HG02981 (cell line): ENCODE results near the gene FAM118B.
A peak's percentile ranks its signal among the peaks of the same experiment; 100 is the strongest.

ENCODE experiments used
- ATAC-seq: cut with Tn5 transposase; IDR thresholded peaks from one replicate; pipeline ENCODE4 v1.9.1; 2021; ENCODE audit warnings: mild to moderate bottlenecking, moderate library complexity; ENCODE audit not compliant: unreplicated experiment

Gene FAM118B

DNA sequence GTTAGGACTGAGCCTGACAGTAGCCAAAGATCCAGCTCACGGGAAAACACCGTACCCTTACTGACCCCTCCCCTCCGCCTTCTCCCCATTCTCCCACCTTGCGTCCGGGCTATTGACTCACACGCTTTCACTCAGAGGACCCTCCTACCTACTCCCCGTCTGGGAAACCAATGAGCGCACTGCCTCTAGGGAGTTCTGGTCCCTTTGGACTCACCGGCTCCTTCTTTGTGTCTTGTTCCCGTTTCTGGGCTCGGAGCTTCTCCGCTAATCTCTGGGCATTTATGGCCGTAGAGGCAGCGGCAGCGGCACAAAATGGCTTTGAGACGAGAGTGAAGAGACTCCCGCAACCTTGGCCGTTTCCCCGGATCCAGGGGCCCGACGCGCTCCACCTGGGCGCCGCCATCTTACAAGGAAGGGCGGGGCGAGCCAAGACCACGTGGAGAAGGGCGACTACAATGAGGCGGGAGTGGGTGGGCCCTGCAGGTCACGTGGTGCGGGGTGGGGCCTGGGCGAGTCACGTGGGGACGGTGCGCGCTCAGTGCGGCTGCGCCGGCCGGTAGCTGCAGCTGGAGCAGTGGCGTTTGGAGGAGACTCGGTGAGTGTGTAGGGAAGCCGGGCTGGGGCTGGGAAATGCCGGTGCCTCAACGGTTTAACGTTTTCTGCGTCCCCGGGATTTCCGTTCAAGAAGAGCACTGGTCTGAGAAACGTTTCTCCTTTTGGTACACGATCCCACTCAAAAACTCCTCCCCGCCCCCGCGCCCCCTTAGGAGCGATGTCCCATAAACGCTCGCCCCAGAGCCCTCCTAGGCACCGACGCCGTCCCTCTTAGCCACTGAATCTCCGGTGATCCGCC is at the start of gene FAM118B, which contains the start of gene RPUSD4:
FAM118B (plus strand) TSS at position 547 of the 853 bp plus-strand sequence. CDS start 23,220 bp downstream, outside the sequence.
RPUSD4 (minus strand) TSS at position 415 of the 853 bp plus-strand sequence; CDS start at position 403, 12 bp downstream.
- ATAC-seq, result peak; percentile 93

DNA sequence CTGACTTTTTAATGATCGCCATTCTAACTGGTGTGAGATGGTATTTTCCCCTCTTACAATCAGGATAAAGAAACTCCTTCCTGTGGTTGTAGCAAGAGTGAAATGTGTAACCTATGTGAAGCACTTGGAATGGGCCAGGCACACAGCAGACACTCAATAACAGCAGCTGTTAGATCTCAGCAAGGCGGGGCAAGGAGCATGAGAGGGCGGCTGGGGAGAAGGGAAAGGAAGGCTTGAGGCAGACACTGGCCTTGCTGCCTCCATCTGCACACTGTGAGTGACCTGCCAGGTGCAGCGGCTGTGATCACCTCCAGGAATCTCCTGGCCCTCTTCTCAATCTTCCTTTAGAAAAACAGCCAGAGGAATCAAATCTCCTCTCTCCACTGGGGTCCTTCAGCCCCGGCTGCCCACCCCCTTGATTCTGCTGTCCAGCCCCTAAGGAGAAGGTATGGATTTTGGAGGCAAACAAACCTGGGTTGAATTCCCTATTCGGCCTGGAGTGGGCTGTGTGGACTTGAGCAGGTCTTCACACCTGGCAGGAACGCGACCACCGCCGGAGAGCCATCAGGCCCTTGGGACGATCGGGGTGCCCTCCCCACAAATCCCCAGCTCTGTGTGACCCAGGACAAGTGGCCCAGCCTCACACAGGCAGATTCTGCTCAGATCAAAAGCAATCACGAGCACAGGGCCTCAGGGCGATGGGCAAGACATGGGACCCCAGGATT is 49.1 kb upstream of the FAM118B start:
- ATAC-seq, result no peak

DNA sequence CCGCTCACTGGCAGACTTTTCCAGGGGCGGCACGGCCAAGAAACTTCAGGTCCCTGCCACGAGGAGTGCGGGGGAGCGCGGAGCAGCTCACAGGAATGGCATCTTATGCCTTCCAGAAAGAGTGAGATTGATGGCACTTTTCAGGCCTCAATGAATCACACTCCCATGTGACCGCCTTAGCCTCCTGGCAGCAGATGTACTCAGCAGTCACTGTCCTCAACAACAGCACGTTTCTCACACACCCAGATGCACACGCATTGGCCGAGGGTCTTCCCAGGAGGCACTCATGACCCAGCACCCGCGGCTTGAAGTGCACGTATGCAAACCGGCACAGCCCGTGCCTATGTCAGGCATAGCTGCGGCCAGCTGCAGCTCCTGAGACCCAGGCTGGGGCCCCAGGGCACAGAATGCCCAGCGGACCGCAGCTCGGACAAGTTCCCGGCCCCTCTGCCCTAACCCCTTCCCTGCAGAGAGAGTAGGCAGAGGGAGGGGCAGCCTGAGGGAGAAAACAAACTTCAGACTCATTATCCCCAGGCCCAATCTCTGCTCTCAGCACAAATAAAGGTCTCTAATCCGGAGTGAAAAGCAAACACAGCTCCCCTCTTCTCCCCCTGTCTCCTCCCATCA is 48.4 kb upstream of the FAM118B start:
- no peak for ATAC-seq

DNA sequence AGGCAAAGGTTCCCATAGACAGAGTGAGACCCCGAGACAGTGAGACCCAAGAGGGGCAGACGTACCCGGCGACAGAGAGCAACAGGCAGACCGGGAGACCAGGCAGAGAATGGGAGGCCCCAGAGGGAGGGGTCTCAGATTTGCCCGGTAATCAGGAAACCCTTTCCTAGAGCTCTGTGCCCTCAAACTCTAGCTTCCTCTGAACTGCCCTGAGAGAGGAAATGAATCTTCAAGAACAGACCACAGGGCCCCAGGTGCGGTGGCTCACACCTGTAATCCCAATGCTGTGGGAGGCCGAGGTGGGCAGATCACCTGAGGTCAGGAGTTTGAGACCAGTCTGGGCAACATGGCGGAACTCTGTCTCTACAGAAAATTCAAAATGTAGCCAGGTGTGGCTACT is 47.8 kb upstream of the FAM118B start:
- ATAC-seq, result no peak

DNA sequence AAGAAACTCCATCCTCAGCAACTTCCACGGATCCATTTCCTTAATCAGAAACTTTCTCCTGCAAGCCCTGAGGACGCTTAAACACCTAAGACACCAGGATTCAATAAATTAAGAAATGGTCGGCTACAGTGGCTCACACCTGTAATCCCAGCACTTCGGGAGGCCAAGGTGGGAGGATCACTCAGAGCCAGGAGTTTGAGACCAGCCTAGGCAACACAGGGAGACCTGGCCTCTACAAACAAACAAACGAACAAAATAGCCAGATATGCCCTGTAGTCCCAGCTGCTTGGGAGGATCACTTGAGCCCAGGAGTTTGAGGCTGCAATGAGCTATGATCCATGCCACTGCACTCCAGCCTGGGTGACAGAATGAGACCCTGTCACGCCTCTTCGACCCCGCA is 46.8 kb upstream of the FAM118B start:
- ATAC-seq, result no peak

DNA sequence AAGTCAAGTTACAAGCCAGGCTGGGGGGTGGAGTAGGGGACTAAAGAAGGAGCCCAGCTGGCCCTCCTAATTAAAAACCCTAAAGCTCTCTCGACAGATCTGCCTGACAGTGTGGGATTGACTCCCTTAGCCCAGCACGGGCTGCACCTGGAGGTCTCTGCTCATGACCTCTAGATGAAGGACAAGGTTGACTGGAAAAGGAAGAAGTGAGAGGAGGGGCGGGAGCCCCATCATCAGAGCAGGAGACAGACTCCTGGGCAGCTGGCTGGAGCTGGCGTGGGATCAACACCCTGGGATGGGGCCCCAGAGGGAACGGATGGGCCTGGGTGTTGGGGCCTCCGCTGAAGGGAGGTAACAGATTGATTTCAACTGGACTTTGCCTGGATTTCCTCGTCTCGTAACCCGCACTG is 46.3 kb upstream of the FAM118B start:
- ATAC-seq, result no peak

DNA sequence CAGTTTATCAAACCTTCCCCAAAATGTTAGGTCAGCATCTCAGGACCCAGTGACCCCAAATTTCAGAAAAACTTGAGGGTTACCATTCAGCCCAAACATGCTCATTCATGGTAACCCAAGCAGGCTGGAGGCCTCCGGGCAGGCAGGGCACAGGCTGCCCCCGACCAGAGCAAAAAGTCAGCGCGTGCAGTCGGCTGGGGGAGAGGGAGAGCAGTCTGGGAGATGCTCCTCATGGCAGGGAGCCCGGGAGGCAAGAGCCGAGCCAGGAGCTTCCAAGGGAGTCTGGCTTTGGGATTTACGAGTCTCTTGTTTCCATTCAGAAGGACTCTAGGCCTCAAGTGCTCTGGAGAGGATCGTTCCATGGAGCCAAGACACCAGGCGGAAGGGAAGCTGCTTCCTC is 45.8 kb upstream of the FAM118B start:
- no peak for ATAC-seq

DNA sequence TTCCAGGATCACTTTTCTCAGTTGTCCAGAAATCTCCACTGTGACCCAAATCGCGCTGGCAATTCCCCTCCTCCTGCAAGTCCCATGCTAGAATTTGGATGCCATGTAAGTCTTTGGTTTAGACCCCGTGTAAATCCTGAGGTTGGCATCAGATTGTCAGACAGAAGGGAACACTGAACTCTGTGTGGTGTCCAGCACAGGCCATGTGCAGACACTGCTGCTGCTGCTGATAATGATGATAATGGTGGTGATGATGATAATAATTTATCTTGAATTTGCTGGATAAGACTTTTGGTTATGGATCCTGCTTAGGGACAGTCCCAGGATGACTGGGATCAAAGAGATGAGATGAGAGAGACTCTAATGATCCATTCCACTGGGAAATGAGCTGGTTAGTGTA is 45.2 kb upstream of the FAM118B start:
- ATAC-seq, result no peak

DNA sequence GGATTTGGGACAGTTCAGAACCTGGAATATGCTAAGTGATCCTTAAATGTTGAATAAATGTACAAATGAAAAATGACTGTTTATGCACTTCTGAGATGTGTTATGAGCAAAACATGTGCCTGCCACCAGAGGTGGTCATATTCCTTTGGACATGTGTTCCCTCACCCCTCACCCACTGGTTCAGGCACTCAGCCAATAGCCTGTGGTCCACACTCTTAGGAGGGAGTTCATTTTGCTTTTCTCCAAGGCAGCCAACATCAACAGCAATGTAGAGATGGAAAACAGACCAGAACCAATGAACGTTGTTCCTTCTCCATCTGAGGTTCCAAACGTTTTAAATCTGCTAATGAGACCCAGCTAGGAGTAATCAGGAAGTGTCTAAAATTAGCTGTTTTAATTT is 44.1 kb upstream of the FAM118B start:
- no peak for ATAC-seq

DNA sequence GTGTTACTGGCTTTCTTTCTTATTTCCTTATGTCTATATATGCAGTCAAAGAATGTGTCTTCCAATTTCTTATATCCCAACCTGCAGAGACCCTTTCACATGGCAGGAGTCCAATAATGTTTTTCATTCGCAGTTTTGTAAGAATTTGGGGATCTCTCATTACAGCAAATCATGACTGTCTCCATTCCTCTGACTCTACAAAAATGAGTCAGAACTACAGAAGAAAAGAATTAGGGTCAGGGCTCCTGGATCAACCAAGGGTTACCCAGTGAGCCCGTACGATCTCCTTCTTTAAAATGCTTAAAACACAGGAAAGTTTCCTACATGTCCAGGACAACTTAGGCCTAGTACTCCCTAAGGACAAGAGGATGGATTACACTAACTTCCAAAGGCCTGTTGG is 42.3 kb upstream of the FAM118B start:
- no peak for ATAC-seq

DNA sequence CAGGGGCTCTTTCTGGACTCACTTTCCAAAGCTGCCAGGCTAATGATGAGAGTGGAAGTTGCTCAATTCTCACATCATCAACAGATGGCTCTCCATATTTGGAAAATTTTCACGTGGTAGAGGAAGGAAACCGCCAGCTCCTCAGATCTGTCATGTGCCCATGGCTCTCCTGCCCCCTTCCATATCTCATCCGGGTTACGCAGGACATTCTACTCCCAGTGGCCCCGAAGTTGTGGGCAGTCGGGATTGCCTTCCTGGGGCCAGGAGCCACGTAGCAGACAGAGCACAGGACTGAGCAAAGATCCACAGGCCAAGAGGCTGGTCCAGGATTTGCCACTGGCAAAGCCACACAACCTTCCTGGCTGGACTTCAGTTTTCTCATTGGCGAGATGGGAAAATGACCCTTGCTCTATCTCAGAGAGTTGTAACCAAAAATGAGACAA is 39.0 kb upstream of the FAM118B start:
- no peak for ATAC-seq

DNA sequence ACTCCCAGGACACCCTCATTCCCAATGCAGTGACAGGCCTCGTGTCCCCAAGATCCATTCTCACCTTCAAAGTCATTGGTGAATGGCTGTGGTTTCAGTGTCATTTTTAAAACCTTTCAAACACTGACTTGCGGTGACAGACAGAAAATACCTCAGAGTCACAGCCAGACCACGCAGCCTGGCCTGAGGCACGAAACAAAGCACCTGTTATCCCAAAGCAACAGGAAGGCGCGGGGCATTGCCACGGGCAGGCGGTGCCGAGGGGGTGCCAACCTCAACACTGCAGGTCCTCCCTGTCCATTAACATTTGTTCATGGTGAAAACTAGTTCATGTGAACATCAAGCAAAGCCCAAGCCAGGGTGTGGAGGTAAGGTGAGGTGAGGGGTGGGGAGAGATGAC is 38.3 kb upstream of the FAM118B start:
- ATAC-seq, result no peak

DNA sequence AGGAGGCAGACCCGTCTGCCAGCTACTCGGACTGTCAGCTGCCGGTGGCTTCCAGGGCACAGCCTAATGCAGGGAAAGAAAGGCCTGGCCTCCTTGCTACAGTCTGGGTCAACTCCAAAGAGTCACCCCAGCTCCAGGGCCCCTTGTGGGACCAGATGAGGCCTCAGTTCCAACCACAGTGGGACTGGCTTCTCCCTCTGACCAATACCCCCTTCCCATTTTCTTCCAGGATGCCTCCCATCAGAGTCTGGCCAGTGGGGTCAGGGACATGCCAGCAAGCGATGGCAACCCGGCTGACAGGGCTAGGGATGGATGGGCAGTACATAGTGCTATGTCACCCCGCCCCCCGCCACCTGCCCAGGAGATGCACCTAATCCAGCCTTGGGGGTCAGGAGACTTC is 36.8 kb upstream of the FAM118B start:
- ATAC-seq, result no peak

DNA sequence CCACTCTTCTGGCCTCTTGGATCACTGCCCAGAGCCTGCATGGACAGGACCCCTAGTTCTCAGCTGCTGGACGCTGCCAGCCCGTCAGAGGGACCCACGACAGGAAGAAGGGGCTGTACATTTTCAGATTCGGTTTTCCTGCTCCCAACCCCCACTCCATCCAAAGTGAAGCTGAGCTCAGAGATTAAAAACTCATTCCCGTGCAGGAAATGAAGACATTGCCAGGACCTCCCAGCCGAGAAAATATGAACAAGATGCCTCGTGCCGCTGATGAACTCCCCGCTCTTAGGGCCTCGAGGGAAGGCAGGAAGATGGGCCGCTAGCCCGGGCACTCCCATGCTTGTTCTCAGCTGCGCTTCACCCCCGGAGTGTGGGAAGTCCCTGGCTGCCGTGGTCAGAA is 36.2 kb upstream of the FAM118B start:
- no peak for ATAC-seq

DNA sequence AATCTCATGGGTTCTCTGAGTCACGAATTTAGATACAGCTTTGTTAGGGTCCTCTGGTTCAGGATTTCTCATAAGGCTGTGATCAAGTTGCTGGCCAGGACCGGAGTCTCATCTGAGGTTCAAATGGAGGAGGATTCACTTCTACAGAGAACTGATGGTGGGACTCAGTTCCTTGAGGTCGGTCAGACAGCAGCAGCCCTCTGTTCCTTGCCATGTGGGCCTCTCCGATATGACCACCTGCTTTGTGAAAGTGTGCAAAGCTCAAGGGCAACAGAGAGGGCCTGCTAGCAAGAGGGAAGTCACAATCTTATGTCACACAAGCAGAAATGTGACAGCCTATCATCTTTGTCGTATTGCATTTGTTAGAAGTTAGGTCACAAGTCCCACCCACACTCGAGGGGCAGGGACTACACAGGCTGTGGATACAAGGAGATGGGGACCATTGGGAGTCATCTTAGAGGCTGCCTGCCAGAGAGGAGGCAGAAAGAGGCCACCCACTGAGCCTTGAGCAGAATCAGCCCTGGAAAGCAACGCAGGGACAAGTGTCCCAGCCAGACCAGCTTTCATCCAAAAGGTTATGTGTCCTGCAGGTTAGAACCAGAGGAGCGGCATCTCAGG is 34.6 kb upstream of the FAM118B start:
- ATAC-seq, result no peak

DNA sequence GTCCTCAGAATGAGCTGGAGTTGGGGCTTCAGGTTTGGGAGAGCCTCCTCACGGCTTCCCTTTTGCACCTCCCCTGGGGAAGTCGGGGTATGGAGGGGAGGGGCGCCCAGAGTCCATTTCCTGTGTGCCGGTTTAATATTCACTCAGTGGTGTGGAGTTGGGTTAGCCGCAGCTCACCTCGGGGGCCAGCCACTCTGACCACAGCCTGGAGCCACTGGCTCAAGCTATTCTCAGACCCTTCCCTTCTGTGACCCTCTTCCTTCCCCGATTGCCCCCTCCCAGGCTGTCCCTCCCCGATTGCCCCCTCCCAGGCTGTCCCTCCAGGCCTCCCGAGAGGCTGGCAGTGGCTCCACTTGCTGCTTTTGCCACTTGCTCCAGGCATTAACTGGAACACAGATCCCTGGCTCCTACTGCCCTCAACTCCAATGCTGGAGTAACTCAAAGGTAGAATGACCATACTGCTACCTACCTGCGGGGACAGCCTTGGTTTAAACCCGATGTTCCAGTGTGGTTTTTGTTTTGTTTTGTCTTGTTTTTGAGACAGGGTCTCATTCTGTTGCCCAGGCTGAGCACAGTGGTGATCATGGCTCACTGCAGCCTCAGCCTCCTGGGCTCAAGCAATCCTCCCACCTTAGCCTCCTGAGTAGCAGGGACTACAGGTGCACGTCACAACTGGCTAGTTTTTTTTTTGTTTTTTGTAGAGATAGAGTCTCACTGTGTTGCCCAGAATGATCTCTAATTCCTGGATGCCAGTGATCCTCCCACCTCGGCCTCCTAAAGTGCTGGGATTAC is 29.4 kb upstream of the FAM118B start:
- ATAC-seq, result peak; percentile 56

DNA sequence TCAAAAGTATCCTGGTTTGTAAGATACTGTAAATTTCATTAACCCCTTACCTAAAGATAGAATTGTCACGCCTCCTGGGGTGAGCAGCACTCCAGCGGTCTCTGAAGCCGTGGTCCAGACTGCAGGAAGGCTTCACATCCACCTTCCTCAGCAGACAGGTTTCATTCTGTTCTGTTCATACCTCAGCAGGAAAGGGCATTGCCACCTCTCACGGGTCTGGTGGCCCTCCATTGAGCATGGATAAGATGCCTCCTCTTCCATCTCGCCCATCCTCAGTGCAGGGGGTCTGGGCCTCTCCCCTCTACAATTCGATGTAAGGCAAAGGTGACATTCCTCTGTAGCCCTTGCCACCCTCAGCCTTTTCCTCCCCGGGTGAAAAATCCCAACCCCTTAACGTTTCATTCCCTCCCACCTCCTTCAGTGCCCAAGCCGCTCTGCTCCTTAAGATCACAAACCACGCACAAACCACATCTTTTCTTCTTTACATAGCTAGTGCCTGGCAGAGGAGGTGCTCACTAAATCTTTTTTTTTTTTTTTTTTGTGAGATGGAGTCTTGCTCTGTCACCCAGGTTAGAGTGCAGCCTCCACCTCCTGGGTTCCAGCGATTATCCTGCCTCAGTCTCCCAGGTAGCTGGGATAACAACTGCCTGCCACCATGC is 28.7 kb upstream of the FAM118B start:
- ATAC-seq, result no peak

DNA sequence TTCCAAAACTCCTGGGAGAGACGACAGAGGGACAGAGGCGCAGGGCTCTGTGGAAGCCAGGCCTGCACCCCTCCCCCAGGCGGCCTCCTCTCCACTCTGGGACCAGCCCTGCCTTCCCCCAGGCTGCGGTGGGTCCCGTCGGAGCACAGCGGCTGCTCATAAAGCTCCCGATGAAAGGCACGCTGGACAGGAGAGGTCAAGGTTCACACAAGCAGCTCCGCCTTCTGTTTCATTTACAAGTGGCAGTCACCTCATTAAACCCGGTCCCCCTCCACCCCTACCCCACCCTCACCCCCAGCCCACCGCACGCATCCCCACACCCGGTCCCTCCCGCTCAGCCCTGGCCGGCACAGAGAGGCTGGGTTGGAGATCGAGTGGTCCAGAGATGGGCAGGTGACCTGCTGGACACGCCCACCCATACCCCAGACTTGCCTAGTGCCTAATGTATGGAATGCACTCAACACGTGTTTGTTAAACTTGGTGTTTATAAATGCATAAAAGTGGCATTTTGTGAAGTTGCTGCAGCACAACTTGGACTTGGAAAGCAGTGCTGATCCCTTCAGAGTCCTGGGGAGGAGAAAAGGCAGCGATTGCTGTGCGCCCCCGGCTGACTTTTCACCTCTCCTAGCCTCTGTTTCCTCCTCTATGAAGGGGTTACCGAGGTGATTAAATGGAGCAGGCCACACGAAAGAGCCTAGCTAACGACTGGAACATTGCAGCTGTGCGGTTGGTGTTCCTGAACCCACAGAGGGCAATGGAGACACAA is 26.1 kb upstream of the FAM118B start:
- no peak for ATAC-seq
